Gastroesophageal sphincter (tissue), 4 donors: ENCODE results near the gene SAP25. TPM values are rescaled to one million over a fixed set of nuclear protein-coding genes. Genes with fewer than 3 reads are reported as not detected.
A peak's percentile ranks its signal among the peaks of the same experiment; 100 is the strongest.

Experiments
- ATAC-seq: fragments of 150-250 bp; one replicate; pipeline ENCODE4 v1.9.1; 2016; ENCODE audit warnings: mild to moderate bottlenecking, moderate library complexity
- H3K27ac ChIP-seq, 4 donors: fragments of 200-600 bp; sonication (generic) in 3 of 4; 1 replicate in 3 of 4; 2 replicates in 1 of 4; pipeline ENCODE4 v1.5.1; 2016 to 2019
- H3K27me3 ChIP-seq: fragments of 200-600 bp; sonication (generic); one replicate; pipeline ENCODE4 v1.5.1; 2019
- H3K36me3 ChIP-seq, 2 donors: fragments of 200-600 bp; sonication (generic); one replicate each; pipeline ENCODE4 v1.5.1; 2019; ENCODE audit warnings: control low read depth in 1 of 2
- H3K4me1 ChIP-seq, 3 donors: fragments of 200-600 bp; sonication (generic); 1 replicate in 2 of 3; 2 replicates in 1 of 3; pipeline ENCODE4 v1.5.1; 2016 to 2019; ENCODE audit warnings: control low read depth in 2 of 3
- H3K4me3 ChIP-seq, 2 donors: fragments of 200-600 bp; sonication (generic); one replicate each; pipeline ENCODE4 v1.5.1; 2019; ENCODE audit warnings: mild to moderate bottlenecking in 1 of 2, moderate library complexity in 1 of 2
- H3K9me3 ChIP-seq, 3 donors: fragments of 200-600 bp; sonication (generic); one replicate each; pipeline ENCODE4 v1.5.1; 2017 to 2019; ENCODE audit warnings: control low read depth in 2 of 3
- EP300 ChIP-seq: sonication (generic); formaldehyde crosslinking; IDR thresholded peaks from one replicate; pipeline ENCODE4 v1.6.1; 2017; ENCODE audit warnings: antibody characterized with exemption, mild to moderate bottlenecking
- POLR2A ChIP-seq, 2 donors: fragments of 450-650 bp; IDR thresholded peaks; one replicate each; pipeline ENCODE4 v1.6.1; 2017; ENCODE audit warnings: antibody characterized with exemption in 2 of 2, mild to moderate bottlenecking in 2 of 2, moderate library complexity in 1 of 2
- POLR2AphosphoS5 ChIP-seq: sonication (generic); formaldehyde crosslinking; IDR thresholded peaks from one replicate; pipeline ENCODE4 v1.6.1; 2017; ENCODE audit warnings: antibody characterized with exemption
- WGBS, 2 donors: methylation state at CpG; one replicate each; pipeline ENCODE4 v1.1.5; 2018; ENCODE audit warnings: low coverage in 1 of 2; 5-methylcytosine and 5-hydroxymethylcytosine counted together
- total RNA-seq, 4 donors: library from RNA; depleted of rRNA; stranded (reverse); fragments of >200 nt; gene quantifications; one replicate each; pipeline ENCODE4 v1.1.0, GENCODE V29; 2016
- TF ChIP-seq, protein P1 (sequence below), 4 experiments: fragments of 200-600 bp in 2 of 4; fragments of 450-650 bp in 2 of 4; sonication (generic) in 1 of 4; IDR thresholded peaks; one replicate each; pipeline ENCODE4 v1.5.1; 2017 to 2019; ENCODE audit warnings: antibody characterized with exemption in 4 of 4, mild to moderate bottlenecking in 2 of 4, moderate library complexity in 2 of 4

Gene SAP25
- total RNA-seq, 4 donors from 2014 or later: 5.6 TPM; not detected in 3

DNA sequence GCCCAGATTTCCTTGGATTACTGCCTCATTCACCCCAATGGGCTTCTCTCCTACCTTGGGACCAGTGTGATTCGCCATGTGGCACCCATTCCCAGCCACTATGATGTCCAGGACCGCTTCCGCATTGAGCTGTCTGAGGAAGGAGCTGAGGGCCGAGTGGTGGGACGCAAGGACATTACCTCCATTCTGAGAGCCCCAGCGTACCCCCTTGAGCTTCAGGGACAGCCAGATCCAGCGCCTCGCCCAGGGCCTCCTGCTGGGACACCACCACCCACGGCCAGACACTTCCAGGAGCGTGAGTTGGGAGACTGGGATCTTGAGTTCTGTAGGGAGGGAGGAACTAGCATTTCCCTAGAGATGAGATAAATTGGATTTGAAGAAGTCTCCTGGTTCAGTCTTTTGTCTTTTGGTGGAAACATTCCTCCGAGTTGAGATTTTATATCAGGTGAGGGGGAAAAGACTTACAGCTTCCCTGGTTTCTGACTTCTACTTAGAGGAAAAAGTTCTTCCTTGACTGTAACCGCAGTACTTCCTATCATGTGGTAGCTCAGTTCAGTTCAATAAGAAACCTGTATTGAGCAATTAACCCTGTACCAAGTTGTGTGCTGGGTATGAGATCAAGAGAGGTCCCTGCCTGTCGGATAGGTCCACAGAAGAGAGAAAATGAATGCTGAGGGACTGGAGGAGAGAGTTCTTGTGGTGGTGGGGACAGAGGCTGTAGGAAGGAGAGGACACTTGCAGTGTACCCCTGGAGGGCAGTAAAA lies 39.9 kb upstream of the SAP25 start:
- Histone ChIP-seq H3K27me3 (no peaks in the 10 kb centered on the region), H3K9me3 (no peaks in the 10 kb centered on the region), H3K36me3 (peaks cover 0 to 32% of the 10 kb centered on the region in 2 donors), H3K4me3 (peak overlapping the region in 1 of 2 donors; percentile 91), H3K4me1 (peaks cover 0 to 19% (median 9%) of the 10 kb centered on the region in 3 donors), H3K27ac (peak overlapping the region in 2 of 4 donors; percentile 94 to 96)
- ATAC-seq: no peak
- 77 to 88% methylated on average over 3 to 6 of the region's 13 CpGs for WGBS, 2 donors
- TF ChIP-seq, protein P1, sequence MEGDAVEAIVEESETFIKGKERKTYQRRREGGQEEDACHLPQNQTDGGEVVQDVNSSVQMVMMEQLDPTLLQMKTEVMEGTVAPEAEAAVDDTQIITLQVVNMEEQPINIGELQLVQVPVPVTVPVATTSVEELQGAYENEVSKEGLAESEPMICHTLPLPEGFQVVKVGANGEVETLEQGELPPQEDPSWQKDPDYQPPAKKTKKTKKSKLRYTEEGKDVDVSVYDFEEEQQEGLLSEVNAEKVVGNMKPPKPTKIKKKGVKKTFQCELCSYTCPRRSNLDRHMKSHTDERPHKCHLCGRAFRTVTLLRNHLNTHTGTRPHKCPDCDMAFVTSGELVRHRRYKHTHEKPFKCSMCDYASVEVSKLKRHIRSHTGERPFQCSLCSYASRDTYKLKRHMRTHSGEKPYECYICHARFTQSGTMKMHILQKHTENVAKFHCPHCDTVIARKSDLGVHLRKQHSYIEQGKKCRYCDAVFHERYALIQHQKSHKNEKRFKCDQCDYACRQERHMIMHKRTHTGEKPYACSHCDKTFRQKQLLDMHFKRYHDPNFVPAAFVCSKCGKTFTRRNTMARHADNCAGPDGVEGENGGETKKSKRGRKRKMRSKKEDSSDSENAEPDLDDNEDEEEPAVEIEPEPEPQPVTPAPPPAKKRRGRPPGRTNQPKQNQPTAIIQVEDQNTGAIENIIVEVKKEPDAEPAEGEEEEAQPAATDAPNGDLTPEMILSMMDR (IDR thresholded peaks at IDR 0.05): no peak
- TF ChIP-seq POLR2AphosphoS5: no peak
- no peak for TF ChIP-seq EP300
- TF ChIP-seq POLR2A (IDR thresholded peaks at IDR 0.05): no peak

DNA sequence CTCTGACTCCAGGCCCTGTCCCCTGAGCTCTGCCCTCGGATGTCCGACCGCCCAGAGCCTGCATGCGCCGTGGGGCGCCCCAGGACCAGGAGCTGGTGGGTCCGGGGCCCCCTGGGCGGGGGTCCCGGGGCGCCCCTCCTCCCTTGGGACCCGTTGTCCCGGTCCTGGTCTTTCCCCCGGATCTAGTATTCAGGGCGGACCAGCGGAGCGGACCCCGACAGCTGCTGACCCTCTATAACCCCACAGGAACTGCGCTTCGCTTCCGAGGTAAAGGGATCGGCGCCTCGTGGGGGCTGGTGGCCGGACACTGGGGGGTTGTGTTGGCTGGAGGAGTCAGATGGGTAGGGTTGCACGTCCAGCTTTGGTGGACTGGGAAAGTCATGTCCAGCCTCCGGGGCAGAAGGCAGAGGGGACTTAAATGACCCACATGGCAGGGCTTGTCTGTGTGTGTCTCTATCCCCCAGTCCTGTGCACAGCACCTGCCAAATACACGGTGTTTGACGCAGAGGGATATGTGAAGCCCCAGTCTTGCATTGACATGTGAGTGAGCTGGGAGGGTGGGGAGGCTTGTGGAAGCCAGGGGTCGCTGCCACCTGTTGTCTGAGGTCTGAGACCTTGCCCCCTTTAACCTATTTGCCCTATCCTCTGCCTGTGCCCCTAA lies 39.2 kb upstream of the SAP25 start:
- H3K9me3 ChIP-seq: no peaks in the 10 kb centered on the region
- TF ChIP-seq POLR2A (IDR thresholded peaks at IDR 0.05) (no peak), EP300 (no peak), POLR2AphosphoS5 (no peak)
- TF ChIP-seq, protein P1 (IDR thresholded peaks at IDR 0.05): no peak
- peaks cover 0 to 19% (median 9%) of the 10 kb centered on the region in 3 donors for H3K4me1 ChIP-seq
- no peaks in the 10 kb centered on the region for H3K27me3 ChIP-seq
- ATAC-seq: peak; percentile 14
- H3K4me3 ChIP-seq: peak overlapping the region; percentile 56 to 91
- H3K27ac ChIP-seq: peak overlapping the region in 3 of 4 donors; percentile 82 to 96 (median 94)
- 20% methylated on average over 3 of the region's 29 CpGs; no CpG with 5 or more reads in 1 of the 2 donors for WGBS, 2 donors
- peaks cover 0 to 27% of the 10 kb centered on the region in 2 donors for H3K36me3 ChIP-seq

DNA sequence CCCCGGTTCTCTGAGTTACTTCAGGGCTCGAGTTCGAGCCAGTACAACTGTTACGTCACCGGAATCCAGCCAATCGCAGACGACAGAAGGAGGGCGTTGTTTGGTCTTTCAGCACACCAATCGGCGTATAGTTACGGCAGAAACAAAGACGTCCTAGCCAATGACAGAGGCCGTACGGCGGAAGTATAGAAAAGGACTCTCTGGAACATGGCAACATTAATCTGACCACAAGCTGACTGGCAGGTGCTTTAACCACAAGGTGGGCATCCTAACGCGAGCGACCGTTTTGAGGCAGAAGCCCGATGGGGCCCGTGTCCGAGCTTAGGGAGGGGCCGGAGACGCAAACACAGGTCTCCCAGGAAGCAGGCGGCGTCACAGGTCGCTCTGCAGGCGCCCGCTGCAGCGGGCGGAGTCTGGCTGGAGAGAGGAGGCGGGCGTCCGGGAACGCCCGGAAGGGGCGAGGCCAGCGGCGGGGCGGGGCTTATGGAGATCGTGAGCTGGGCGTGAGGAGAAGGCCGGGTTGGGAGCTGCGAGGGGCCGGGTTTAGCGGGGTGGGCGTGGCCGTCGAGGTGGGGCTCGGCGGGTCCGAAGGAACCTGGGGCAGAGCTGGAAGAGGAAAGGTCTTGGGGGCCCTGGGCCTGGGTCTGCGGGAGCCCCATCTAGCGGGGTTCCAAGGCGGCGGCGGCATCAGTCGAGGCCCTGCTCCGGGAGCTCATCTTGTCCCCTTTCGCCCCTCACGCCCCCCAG lies 38.5 kb upstream of the SAP25 start, which contains the start of gene MOSPD3:
Gene MOSPD3, plus strand, starts transcription at position 558 of the 747 bp plus-strand sequence. CDS start 252 bp downstream, outside the sequence.
- Histone ChIP-seq H3K4me3 (peak within 1 kb of the TSS; percentile 56 to 91), H3K4me1 (peaks cover 0 to 19% (median 9%) of the 10 kb centered on the region in 3 donors), H3K36me3 (peaks cover 0 to 24% of the 10 kb centered on the region in 2 donors), H3K27ac (peak within 1 kb of the TSS; percentile 59 to 96 (median 88)), H3K9me3 (no peaks in the 10 kb centered on the region), H3K27me3 (no peaks in the 10 kb centered on the region)
- WGBS, 2 donors: 0 to 1% methylated on average over 5 to 25 of the region's 61 CpGs
- peak; percentile 97 for ATAC-seq
- TF ChIP-seq POLR2AphosphoS5: peak; percentile 82
- TF ChIP-seq, protein P1 (IDR thresholded peaks at IDR 0.05): peak in 2 of 4 experiments; percentile 39 to 41
- peak; percentile 68 to 90 for TF ChIP-seq POLR2A (IDR thresholded peaks at IDR 0.05)
- TF ChIP-seq EP300: no peak

DNA sequence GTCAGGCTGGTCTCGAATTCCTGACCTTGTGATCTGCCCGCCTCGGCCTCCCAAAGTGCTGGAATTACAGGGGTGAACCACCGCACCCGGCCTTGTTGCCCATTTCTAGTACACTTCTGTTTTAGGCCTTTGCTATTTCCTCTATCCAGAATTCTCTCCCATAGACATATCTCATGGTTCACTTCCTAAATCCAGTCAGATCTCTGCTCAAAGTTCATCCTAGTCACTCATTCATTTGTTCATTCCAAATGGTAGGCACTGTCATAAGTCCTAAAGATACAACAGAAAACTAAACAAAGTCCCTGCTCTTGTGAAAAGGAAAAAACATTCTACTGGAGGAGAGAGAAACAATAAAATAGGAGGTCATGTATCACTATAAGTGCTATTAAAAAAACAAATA lies 36.3 kb upstream of the SAP25 start:
- H3K36me3 ChIP-seq: peaks cover 0 to 10% of the 10 kb centered on the region in 2 donors
- peaks cover 0 to 31% (median 14%) of the 10 kb centered on the region in 3 donors for H3K4me1 ChIP-seq
- H3K9me3 ChIP-seq: no peaks in the 10 kb centered on the region
- no peak for TF ChIP-seq EP300
- TF ChIP-seq, protein P1 (IDR thresholded peaks at IDR 0.05): no peak
- no peak for TF ChIP-seq POLR2A (IDR thresholded peaks at IDR 0.05)
- no peak for TF ChIP-seq POLR2AphosphoS5
- ATAC-seq: no peak
- H3K4me3 ChIP-seq: no peak overlapping the region
- no peak overlapping the region for H3K27ac ChIP-seq
- no peaks in the 10 kb centered on the region for H3K27me3 ChIP-seq
- 82% methylated on average over 3 of the region's 5 CpGs; no CpG with 5 or more reads in 1 of the 2 donors for WGBS, 2 donors
